IMR-90 (cell line): Measurements from ENCODE around the gene THSD7B. TPM values are rescaled to one million over a fixed set of nuclear protein-coding genes. Genes with fewer than 3 reads are reported as not detected.

ENCODE experiments used
- ATAC-seq: fragments of 200-7000 bp; cut with Tn5 transposase; 2 replicates; pipeline ENCODE4 v1.9.1; 2020; ENCODE audit warnings: low read depth, mild to moderate bottlenecking, moderate library complexity
- BruUV-seq: library from RNA; stranded (reverse); fragments of 400-500 nt; replicated peaks from 2 replicates; lab custom pipeline; 2021; lab: Mats Ljungman, UMichigan
- CTCF ChIA-PET: fragments of 300-600 bp; formaldehyde crosslinking; extraction: SDS; loops from one replicate; lab custom pipeline; 2021; ENCODE audit warnings: antibody characterized with exemption; lab: Yijun Ruan, JAX
- POLR2A ChIA-PET: fragments of 300-600 bp; sonication (Branson Sonifier 250); formaldehyde crosslinking; loops from one replicate; lab custom pipeline; 2022; ENCODE audit warnings: antibody characterized with exemption; ENCODE audit not compliant: unreplicated experiment; lab: Charles Lee
- DNase-seq: peaks from one replicate; pipeline ENCODE4 v3.0.0; 2013
- H2AFZ ChIP-seq: replicated peaks from 2 replicates; pipeline ENCODE3; 2013; ENCODE audit warnings: low read length, mild to moderate bottlenecking; ENCODE audit not compliant: poor library complexity
- H2AK5ac ChIP-seq: 2 replicates; pipeline ENCODE4 v1.6.1; 2013; ENCODE audit warnings: low read depth, low read length, inconsistent platforms
- H2AK9ac ChIP-seq: replicated peaks from 2 replicates; pipeline ENCODE3; 2013; ENCODE audit warnings: mild to moderate bottlenecking, low read depth, low read length, moderate library complexity; ENCODE audit not compliant: poor library complexity
- H2BK120ac ChIP-seq: 2 replicates; pipeline ENCODE4 v1.6.1; 2013; ENCODE audit warnings: low read depth, low read length, inconsistent platforms
- H2BK15ac ChIP-seq: 3 replicates; pipeline ENCODE4 v1.6.1; 2013; ENCODE audit warnings: low read depth, low read length, inconsistent platforms
- H2BK20ac ChIP-seq: 2 replicates; pipeline ENCODE4 v1.6.1; 2013; ENCODE audit warnings: low read depth, mild to moderate bottlenecking, inconsistent platforms, low read length, moderate library complexity
- H2BK5ac ChIP-seq: 2 replicates; pipeline ENCODE4 v1.6.1; 2013; ENCODE audit warnings: mild to moderate bottlenecking, low read depth, low read length, inconsistent platforms; ENCODE audit not compliant: poor library complexity, severe bottlenecking
- H3K14ac ChIP-seq: replicated peaks from 2 replicates; pipeline ENCODE4 v1.6.1; 2013; ENCODE audit warnings: low read depth, low read length, inconsistent platforms
- H3K18ac ChIP-seq: 2 replicates; pipeline ENCODE4 v1.6.1; 2013; ENCODE audit warnings: low read depth, low read length, control low read depth
- H3K23ac ChIP-seq: 2 replicates; pipeline ENCODE4 v1.6.1; 2013; ENCODE audit warnings: low read depth, low read length, inconsistent platforms
- H3K27ac ChIP-seq: 2 replicates; pipeline ENCODE4 v1.5.1; 2013; ENCODE audit warnings: mild to moderate bottlenecking, control low read depth, low read length; ENCODE audit not compliant: insufficient read depth
- H3K27me3 ChIP-seq: 2 replicates; pipeline ENCODE4 v1.6.1; 2013; ENCODE audit warnings: low read length; ENCODE audit not compliant: control insufficient read depth, insufficient read depth
- H3K36me3 ChIP-seq: 2 replicates; pipeline ENCODE4 v1.6.1; 2013; ENCODE audit warnings: low read length, mixed read lengths; ENCODE audit not compliant: control insufficient read depth, insufficient read depth
- H3K4ac ChIP-seq: 2 replicates; pipeline ENCODE4 v1.6.1; 2013; ENCODE audit warnings: low read depth, low read length, inconsistent platforms
- H3K4me1 ChIP-seq: 2 replicates; pipeline ENCODE4 v1.6.1; 2013; ENCODE audit warnings: low read length, mixed read lengths; ENCODE audit not compliant: control insufficient read depth, insufficient read depth
- H3K4me2 ChIP-seq: 2 replicates; pipeline ENCODE4 v1.6.1; 2013; ENCODE audit warnings: low read depth, mild to moderate bottlenecking, control low read depth, low read length, moderate library complexity
- H3K4me3 ChIP-seq: 2 replicates; pipeline ENCODE4 v1.5.1; 2013; ENCODE audit warnings: low read depth, mild to moderate bottlenecking, control low read depth, low read length, moderate library complexity; ENCODE audit not compliant: insufficient read depth
- H3K56ac ChIP-seq: 2 replicates; pipeline ENCODE4 v1.6.1; 2013; ENCODE audit warnings: low read length, inconsistent platforms; ENCODE audit not compliant: insufficient read depth; ENCODE audit errors: extremely low read depth
- H3K79me1 ChIP-seq, 2 experiments: 2 replicates each; pipeline ENCODE4 v1.6.1; 2013; ENCODE audit warnings: low read length in 2 of 2, inconsistent platforms in 1 of 2, low read depth in 1 of 2
- H3K9ac ChIP-seq: 2 replicates; pipeline ENCODE4 v1.6.1; 2013; ENCODE audit warnings: low read depth, low read length, control low read depth
- H3K9me1 ChIP-seq: 2 replicates; pipeline ENCODE4 v1.6.1; 2013; ENCODE audit warnings: low read length, inconsistent platforms; ENCODE audit not compliant: insufficient read depth
- H3K9me3 ChIP-seq: 2 replicates; pipeline ENCODE4 v1.6.1; 2013; ENCODE audit warnings: low read length; ENCODE audit not compliant: control insufficient read depth, insufficient read depth
- H4K20me1 ChIP-seq: 2 replicates; pipeline ENCODE4 v1.6.1; 2013; ENCODE audit warnings: low read length, inconsistent platforms; ENCODE audit not compliant: insufficient read depth
- H4K5ac ChIP-seq: 2 replicates; pipeline ENCODE4 v1.6.1; 2013; ENCODE audit warnings: mild to moderate bottlenecking, low read depth, low read length, control low read depth
- H4K8ac ChIP-seq, 2 experiments: 2 replicates each; pipeline ENCODE4 v1.6.1; 2013; ENCODE audit warnings: low read depth in 2 of 2, low read length in 2 of 2, control low read depth in 1 of 2, inconsistent platforms in 1 of 2
- H4K91ac ChIP-seq: 2 replicates; pipeline ENCODE4 v1.6.1; 2013; ENCODE audit warnings: low read depth, low read length, inconsistent platforms; ENCODE audit not compliant: insufficient read depth
- CHD1 ChIP-seq: IDR thresholded peaks from 2 replicates; pipeline ENCODE4 v1.6.1; 2012; ENCODE audit warnings: low read depth, low read length, improper control_type of control experiment
- MAFK ChIP-seq: IDR thresholded peaks from 2 replicates; pipeline ENCODE4 v1.6.1; 2012; ENCODE audit warnings: low read depth, low read length, improper control_type of control experiment
- MAZ ChIP-seq: IDR thresholded peaks from 2 replicates; pipeline ENCODE4 v1.6.1; 2012; ENCODE audit warnings: low read depth, mild to moderate bottlenecking, low read length, improper control_type of control experiment, moderate library complexity, borderline replicate concordance
- MXI1 ChIP-seq: IDR thresholded peaks from 2 replicates; pipeline ENCODE4 v1.6.1; 2012; ENCODE audit warnings: low read depth, mild to moderate bottlenecking, low read length, moderate library complexity, borderline replicate concordance
- NFE2L2 ChIP-seq: fragments of 150-350 bp; IDR thresholded peaks from 2 replicates; pipeline ENCODE4 v1.6.1; 2016; ENCODE audit warnings: low read depth, mild to moderate bottlenecking, low read length
- RAD21 ChIP-seq: IDR thresholded peaks from 2 replicates; pipeline ENCODE4 v1.6.1; 2012; ENCODE audit warnings: low read length, improper control_type of control experiment
- SMC3 ChIP-seq: fragments of 150-350 bp; IDR thresholded peaks from 2 replicates; pipeline ENCODE4 v1.6.1; 2016; ENCODE audit warnings: low read depth, mild to moderate bottlenecking, antibody characterized with exemption, low read length, moderate library complexity
- dilution Hi-C: fragments of 300-500 bp; cut with HindIII; formaldehyde crosslinking; loops from one replicate; pipeline ENCODE4 v1.14.3; 2018; ENCODE audit warnings: low sequenced_read_pairs; ENCODE audit not compliant: unreplicated experiment
- in situ Hi-C: fragments of 300-500 bp; cut with MboI; formaldehyde crosslinking; loops from 3 replicates; pipeline ENCODE4 v1.14.3; 2019; ENCODE audit warnings: low sequenced_read_pairs, inconsistent platforms, mixed read lengths
- intact Hi-C: fragments of 100-400 bp; cut with micrococcal nuclease; formaldehyde crosslinking; loops from 2 replicates; pipeline ENCODE4 v1.10.0; 2022
- polyA plus RNA-seq, 3 experiments: library from polyadenylated mRNA; depleted of rRNA; stranded (reverse); fragments of >200 nt; gene quantifications; 2 replicates each; pipeline ENCODE4 v1.2.3, GENCODE V29; 2012; ENCODE audit warnings: low replicate concordance in 1 of 3
- total RNA-seq: library from RNA; depleted of rRNA; stranded (reverse); fragments of >200 nt; gene quantifications from 2 replicates; pipeline ENCODE4 v1.2.3, GENCODE V29; 2012
- TF ChIP-seq, protein P1 (sequence below): conservative IDR thresholded peaks from 2 replicates; pipeline ENCODE4 v1.5.1; 2012; ENCODE audit warnings: mild to moderate bottlenecking, low read depth, low read length, improper control_type of control experiment

Gene THSD7B
- total and polyA plus RNA-seq, 2 of the 4 experiments (the other 2 are of a cell fraction), result not detected

DNA sequence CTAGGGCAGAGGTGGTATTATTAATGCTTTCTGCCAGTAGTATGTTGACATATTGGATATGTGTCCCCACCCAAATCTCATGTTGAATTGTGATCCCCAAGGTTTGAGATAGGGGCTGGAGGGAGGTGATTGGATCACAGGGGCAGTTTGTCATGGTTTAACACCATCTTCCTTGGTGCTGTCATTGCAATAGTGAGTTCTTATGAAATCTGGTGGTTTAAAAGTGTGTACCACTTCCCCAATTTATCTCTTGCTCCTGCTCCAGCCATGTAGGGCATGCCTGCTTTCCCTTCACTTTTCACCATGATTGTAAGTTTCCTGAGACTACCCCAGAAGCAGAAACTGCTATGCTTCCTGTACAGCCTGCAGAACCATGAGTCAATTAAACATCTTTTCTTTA is 47.1 kb upstream of the THSD7B start:
- Histone ChIP-seq H3K56ac (no peak overlapping the region), H2BK120ac (no peak overlapping the region), H2AK9ac (no peak overlapping the region), H3K27ac (no peak overlapping the region), H3K9ac (no peak overlapping the region), H3K4me1 (no peaks in the 10 kb centered on the region), H3K18ac (no peak overlapping the region), H3K4me3 (no peak overlapping the region), H4K5ac (no peak overlapping the region), H2AK5ac (no peak overlapping the region), H3K36me3 (no peaks in the 10 kb centered on the region), H4K91ac (no peak overlapping the region), H3K79me1 (no peaks in the 10 kb centered on the region), H3K4me2 (no peak overlapping the region), H4K8ac (no peak overlapping the region), H2BK15ac (no peak overlapping the region), H4K20me1 (no peaks in the 10 kb centered on the region), H2BK20ac (no peak overlapping the region), H3K14ac (no peak overlapping the region), H3K9me3 (no peaks in the 10 kb centered on the region), H3K9me1 (no peaks in the 10 kb centered on the region), H3K4ac (no peak overlapping the region), H2AFZ (no peak overlapping the region), H3K27me3 (no peaks in the 10 kb centered on the region), H2BK5ac (no peak overlapping the region), H3K23ac (no peak overlapping the region)
- intact Hi-C loops, result no loop called here
- dilution Hi-C loops, result no loop called here
- ATAC-seq (no peak), DNase-seq (no peak)
- BruUV-seq, result no TSS peak
- in situ Hi-C loops, result no loop called here
- ChIA-PET CTCF (no interaction called here), POLR2A (no interaction called here)
- TF ChIP-seq CHD1, result no peak
- no peak for TF ChIP-seq MAFK
- TF ChIP-seq MAZ, result no peak
- TF ChIP-seq, protein P1, sequence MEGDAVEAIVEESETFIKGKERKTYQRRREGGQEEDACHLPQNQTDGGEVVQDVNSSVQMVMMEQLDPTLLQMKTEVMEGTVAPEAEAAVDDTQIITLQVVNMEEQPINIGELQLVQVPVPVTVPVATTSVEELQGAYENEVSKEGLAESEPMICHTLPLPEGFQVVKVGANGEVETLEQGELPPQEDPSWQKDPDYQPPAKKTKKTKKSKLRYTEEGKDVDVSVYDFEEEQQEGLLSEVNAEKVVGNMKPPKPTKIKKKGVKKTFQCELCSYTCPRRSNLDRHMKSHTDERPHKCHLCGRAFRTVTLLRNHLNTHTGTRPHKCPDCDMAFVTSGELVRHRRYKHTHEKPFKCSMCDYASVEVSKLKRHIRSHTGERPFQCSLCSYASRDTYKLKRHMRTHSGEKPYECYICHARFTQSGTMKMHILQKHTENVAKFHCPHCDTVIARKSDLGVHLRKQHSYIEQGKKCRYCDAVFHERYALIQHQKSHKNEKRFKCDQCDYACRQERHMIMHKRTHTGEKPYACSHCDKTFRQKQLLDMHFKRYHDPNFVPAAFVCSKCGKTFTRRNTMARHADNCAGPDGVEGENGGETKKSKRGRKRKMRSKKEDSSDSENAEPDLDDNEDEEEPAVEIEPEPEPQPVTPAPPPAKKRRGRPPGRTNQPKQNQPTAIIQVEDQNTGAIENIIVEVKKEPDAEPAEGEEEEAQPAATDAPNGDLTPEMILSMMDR, result no peak
- no peak for TF ChIP-seq SMC3
- TF ChIP-seq NFE2L2, result no peak
- no peak for TF ChIP-seq RAD21
- no peak for TF ChIP-seq MXI1
